HUES48 (cell line): ENCODE measurements around the gene GNB1.
"Not testable (repeated sequence)": the region's sequence is repeated elsewhere in the genome, so short reads cannot be mapped to it uniquely, and the experiment has no call there.

Experiments used
- H3K27ac ChIP-seq: one replicate; pipeline ENCODE4 v1.7.0; 2013; ENCODE audit warnings: low read depth, low read length, inconsistent platforms
- H3K27me3 ChIP-seq: 2 replicates; pipeline ENCODE4 v1.6.1; 2013; ENCODE audit warnings: mild to moderate bottlenecking, low read length; ENCODE audit not compliant: control insufficient read depth, insufficient read depth
- H3K36me3 ChIP-seq: 2 replicates; pipeline ENCODE4 v1.6.1; 2013; ENCODE audit warnings: low read length; ENCODE audit not compliant: control insufficient read depth, insufficient read depth
- H3K4me1 ChIP-seq: 2 replicates; pipeline ENCODE4 v1.6.1; 2013; ENCODE audit warnings: mild to moderate bottlenecking, low read length; ENCODE audit not compliant: control insufficient read depth, insufficient read depth
- H3K4me3 ChIP-seq: 2 replicates; pipeline ENCODE4 v1.5.1; 2013; ENCODE audit warnings: mild to moderate bottlenecking, low read depth, low read length
- H3K9ac ChIP-seq: 2 replicates; pipeline ENCODE4 v1.6.1; 2013; ENCODE audit warnings: mild to moderate bottlenecking, low read depth, low read length, moderate library complexity
- H3K9me3 ChIP-seq: 2 replicates; pipeline ENCODE4 v1.6.1; 2013; ENCODE audit warnings: low read length; ENCODE audit not compliant: control insufficient read depth, insufficient read depth

GNB1 gene

GRCh38 chr1:1862905-1863547 lies 27.9 kb downstream of the GNB1 start:
- no peaks in the 10 kb centered on the region for H3K27me3 ChIP-seq
- 0 out of 2 replicates have a peak, but pooled peaks cover 3% of the 10 kb centered on the region for H3K36me3 ChIP-seq
- H3K4me3 ChIP-seq: no peak overlapping the region
- H3K9ac ChIP-seq: no peak overlapping the region
- no peak overlapping the region for H3K27ac ChIP-seq
- H3K4me1 ChIP-seq: peaks cover 17% of the 10 kb centered on the region
- no peaks in the 10 kb centered on the region for H3K9me3 ChIP-seq

- H3K27me3 ChIP-seq, H3K9me3 ChIP-seq, H3K36me3 ChIP-seq, H3K9ac ChIP-seq, H3K4me3 ChIP-seq, H3K27ac ChIP-seq: not testable (repeated sequence)
- H3K4me1 ChIP-seq: peaks cover 17% of the 10 kb centered on the region
These were observed 29.1 kb downstream of the GNB1 start for GRCh38 chr1:1861761-1862310.

GRCh38 chr1:1861339-1861730 lies 29.6 kb downstream of the GNB1 start:
- no peaks in the 10 kb centered on the region for H3K9me3 ChIP-seq
- H3K27me3 ChIP-seq: no peaks in the 10 kb centered on the region
- H3K27ac ChIP-seq: no peak overlapping the region
- no peak overlapping the region for H3K4me3 ChIP-seq
- H3K4me1 ChIP-seq: peaks cover 17% of the 10 kb centered on the region
- 0 out of 2 replicates have a peak, but pooled peaks cover 3% of the 10 kb centered on the region for H3K36me3 ChIP-seq
- no peak overlapping the region for H3K9ac ChIP-seq

- not testable (repeated sequence) for H3K36me3 ChIP-seq, H3K4me3 ChIP-seq, H3K9me3 ChIP-seq, H3K9ac ChIP-seq, H3K27me3 ChIP-seq
- Histone ChIP-seq H3K4me1 (peaks cover 17% of the 10 kb centered on the region), H3K27ac (peak overlapping the region; percentile 64)
These were observed 30.8 kb downstream of the GNB1 start for GRCh38 chr1:1859970-1860697.

GRCh38 chr1:1858382-1859086 lies 32.4 kb downstream of the GNB1 start:
- Histone ChIP-seq H3K27me3 (no peaks in the 10 kb centered on the region), H3K36me3 (0 out of 2 replicates have a peak, but pooled peaks cover 2% of the 10 kb centered on the region), H3K4me3 (no peak overlapping the region), H3K9ac (no peak overlapping the region), H3K27ac (peak overlapping the region; percentile 64), H3K4me1 (peaks cover 17% of the 10 kb centered on the region), H3K9me3 (no peaks in the 10 kb centered on the region)

- no peak overlapping the region for H3K9ac ChIP-seq
- H3K4me1 ChIP-seq: peaks cover 17% of the 10 kb centered on the region
- H3K4me3 ChIP-seq: no peak overlapping the region
- peaks cover 7% of the 10 kb centered on the region for H3K36me3 ChIP-seq
- no peaks in the 10 kb centered on the region for H3K27me3 ChIP-seq
- no peak overlapping the region for H3K27ac ChIP-seq
- no peaks in the 10 kb centered on the region for H3K9me3 ChIP-seq
These were observed 33.7 kb downstream of the GNB1 start for GRCh38 chr1:1857096-1857703.

GRCh38 chr1:1856161-1856560 lies 34.7 kb downstream of the GNB1 start:
- H3K9me3 ChIP-seq, H3K9ac ChIP-seq, H3K36me3 ChIP-seq, H3K27ac ChIP-seq, H3K4me3 ChIP-seq, H3K27me3 ChIP-seq: not testable (repeated sequence)
- peaks cover 17% of the 10 kb centered on the region for H3K4me1 ChIP-seq

GRCh38 chr1:1853593-1854257 lies 37.2 kb downstream of the GNB1 start:
- H3K27ac ChIP-seq: no peak overlapping the region

GRCh38 chr1:1852619-1853414 lies 38.1 kb downstream of the GNB1 start:
- peaks cover 7% of the 10 kb centered on the region for H3K36me3 ChIP-seq
- H3K4me1 ChIP-seq: peaks cover 8% of the 10 kb centered on the region; the same call in 1 of the 2 replicates
- no peak overlapping the region for H3K9ac ChIP-seq
- no peaks in the 10 kb centered on the region for H3K27me3 ChIP-seq
- H3K4me3 ChIP-seq: no peak overlapping the region
- H3K9me3 ChIP-seq: no peaks in the 10 kb centered on the region
- no peak overlapping the region for H3K27ac ChIP-seq

More at GRCh38 chr1:1853593-1854257, 37.2 kb downstream of the GNB1 start:
- Histone ChIP-seq H3K4me3 (no peak overlapping the region), H3K9me3 (no peaks in the 10 kb centered on the region), H3K9ac (no peak overlapping the region), H3K27me3 (no peaks in the 10 kb centered on the region), H3K36me3 (peaks cover 7% of the 10 kb centered on the region), H3K4me1 (peaks cover 13% of the 10 kb centered on the region)

GRCh38 chr1:1847890-1848289 lies 43.0 kb downstream of the GNB1 start:
- H3K36me3 ChIP-seq: peaks cover 13% of the 10 kb centered on the region
- no peaks in the 10 kb centered on the region for H3K9me3 ChIP-seq
- H3K27me3 ChIP-seq: no peaks in the 10 kb centered on the region
- no peak overlapping the region for H3K27ac ChIP-seq
- H3K4me1 ChIP-seq: peaks cover 8% of the 10 kb centered on the region; the same call in 1 of the 2 replicates
- H3K9ac ChIP-seq: no peak overlapping the region
- no peak overlapping the region for H3K4me3 ChIP-seq
